HG03442 (cell line): ENCODE results near the gene ZBTB5.
"Not testable (repeated sequence)": the region's sequence is repeated elsewhere in the genome, so short reads cannot be mapped to it uniquely, and the experiment has no call there.

Experiments
- ATAC-seq: cut with Tn5 transposase; IDR thresholded peaks from one replicate; pipeline ENCODE4 v1.9.1; 2021; ENCODE audit warnings: mild to moderate bottlenecking, moderate library complexity; ENCODE audit not compliant: unreplicated experiment

Gene ZBTB5

GRCh38 chr9:37426431-37426830 lies 38.8 kb downstream of the ZBTB5 start:
- not testable (repeated sequence) for ATAC-seq

GRCh38 chr9:37425298-37425752 lies 39.9 kb downstream of the ZBTB5 start:
- no peak for ATAC-seq

- ATAC-seq: no peak
These were observed 40.5 kb downstream of the ZBTB5 start for GRCh38 chr9:37424686-37425297.

GRCh38 chr9:37424204-37424685 lies 41.0 kb downstream of the ZBTB5 start:
- no peak for ATAC-seq

- ATAC-seq: no peak
These were observed 41.7 kb downstream of the ZBTB5 start for GRCh38 chr9:37423508-37423907.

- ATAC-seq: peak; percentile 95
These were observed 42.8 kb downstream of the ZBTB5 start, which contains the start of gene GRHPR for GRCh38 chr9:37422289-37423104. Gene GRHPR (plus strand): TSS chr9:37422696. CDS start chr9:37422751, 55 bp downstream.

- no peak for ATAC-seq
These were observed 43.3 kb downstream of the ZBTB5 start for GRCh38 chr9:37421914-37422288.

GRCh38 chr9:37420271-37421215 lies 44.7 kb downstream of the ZBTB5 start:
- ATAC-seq: no peak

- no peak for ATAC-seq
These were observed 46.0 kb downstream of the ZBTB5 start for GRCh38 chr9:37419204-37419603.

- no peak for ATAC-seq
These were observed 47.2 kb downstream of the ZBTB5 start for GRCh38 chr9:37417857-37418618.

GRCh38 chr9:37417252-37417803 lies 47.9 kb downstream of the ZBTB5 start:
- ATAC-seq: no peak

- no peak for ATAC-seq
These were observed 50.1 kb downstream of the ZBTB5 start for GRCh38 chr9:37415011-37415719.

- no peak for ATAC-seq
These were observed 50.7 kb downstream of the ZBTB5 start for GRCh38 chr9:37414503-37414943.

- ATAC-seq: no peak
These were observed 51.9 kb downstream of the ZBTB5 start for GRCh38 chr9:37413311-37413710.

GRCh38 chr9:37412431-37413151 lies 52.7 kb downstream of the ZBTB5 start:
- no peak for ATAC-seq

GRCh38 chr9:37410969-37411785 lies 54.1 kb downstream of the ZBTB5 start:
- ATAC-seq: no peak

- ATAC-seq: no peak
These were observed 54.8 kb downstream of the ZBTB5 start for GRCh38 chr9:37410354-37410861.
